ENCODE results near the gene UBXN2A.

Gene UBXN2A

GRCh38 chr2:23941644-23942043 lies 1.4 kb downstream of the UBXN2A start:
- Histone ChIP-seq H3K79me2 (ENCODE audit: insufficient read depth, low read length) (peaks cover 41% of the 10 kb centered on the region), H2AFZ (ENCODE audit: low read length) (no peak overlapping the region), H4K20me1 (ENCODE audit: insufficient read depth, low read length, poor library complexity, severe bottlenecking) (peaks cover 12% of the 10 kb centered on the region), H3K36me3 (ENCODE audit: insufficient read depth, low read length) (no peaks in the 10 kb centered on the region), H3K4me1 (ENCODE audit: insufficient read depth, low read length, poor library complexity, severe bottlenecking) (peaks cover 28% of the 10 kb centered on the region), H3K4me2 (ENCODE audit: low read depth, low read length, poor library complexity, severe bottlenecking) (peak overlapping the region; percentile 76), H3K4me3 (ENCODE audit: low read length, poor library complexity, severe bottlenecking) (peak overlapping the region; percentile 89), H3K9me3 (ENCODE audit: insufficient read depth, low read depth, low read length) (no peaks in the 10 kb centered on the region), H3K9ac (ENCODE audit: low read depth, low read length, poor library complexity, severe bottlenecking) (peak overlapping the region; percentile 90), H3K9me2 (replicated peaks; ENCODE audit: low read depth, low read length) (no peaks in the 10 kb centered on the region), H3K27me3 (ENCODE audit: insufficient read depth, low read length, poor library complexity, severe bottlenecking) (no peaks in the 10 kb centered on the region), H3F3A (ENCODE audit: low read depth) (no peaks in the 10 kb centered on the region)
- TF ChIP-seq CTCF (conservative IDR thresholded peaks at IDR 0.05; ENCODE audit: low read length) (no peak), EZH2phosphoT487 (IDR thresholded peaks at IDR 0.05; ENCODE audit: borderline replicate concordance) (no peak)

GRCh38 chr2:23943666-23944065 lies 3.4 kb downstream of the UBXN2A start:
- no peaks in the 10 kb centered on the region for H3K9me3 ChIP-seq (ENCODE audit: insufficient read depth, low read depth, low read length)
- peaks cover 12% of the 10 kb centered on the region for H4K20me1 ChIP-seq (ENCODE audit: insufficient read depth, low read length, poor library complexity, severe bottlenecking)
- TF ChIP-seq CTCF (conservative IDR thresholded peaks at IDR 0.05; ENCODE audit: low read length) (no peak), EZH2phosphoT487 (IDR thresholded peaks at IDR 0.05; ENCODE audit: borderline replicate concordance) (no peak)
- H3F3A ChIP-seq (ENCODE audit: low read depth): no peaks in the 10 kb centered on the region
- no peaks in the 10 kb centered on the region for H3K36me3 ChIP-seq (ENCODE audit: insufficient read depth, low read length)
- peaks cover 28% of the 10 kb centered on the region for H3K4me1 ChIP-seq (ENCODE audit: insufficient read depth, low read length, poor library complexity, severe bottlenecking)
- H3K9me2 ChIP-seq (replicated peaks; ENCODE audit: low read depth, low read length): no peaks in the 10 kb centered on the region
- no peaks in the 10 kb centered on the region for H3K27me3 ChIP-seq (ENCODE audit: insufficient read depth, low read length, poor library complexity, severe bottlenecking)
- no peak overlapping the region for H3K4me3 ChIP-seq (ENCODE audit: low read length, poor library complexity, severe bottlenecking)
- H3K4me2 ChIP-seq (ENCODE audit: low read depth, low read length, poor library complexity, severe bottlenecking): peak overlapping the region; percentile 44
- H3K9ac ChIP-seq (ENCODE audit: low read depth, low read length, poor library complexity, severe bottlenecking): no peak overlapping the region
- H3K79me2 ChIP-seq (ENCODE audit: insufficient read depth, low read length): peaks cover 50% of the 10 kb centered on the region
- no peak overlapping the region for H2AFZ ChIP-seq (ENCODE audit: low read length)

GRCh38 chr2:23944527-23944926 lies 4.3 kb downstream of the UBXN2A start:
- H2AFZ ChIP-seq (ENCODE audit: low read length): no peak overlapping the region
- H3K4me2 ChIP-seq (ENCODE audit: low read depth, low read length, poor library complexity, severe bottlenecking): peak overlapping the region; percentile 44
- H4K20me1 ChIP-seq (ENCODE audit: insufficient read depth, low read length, poor library complexity, severe bottlenecking): peaks cover 12% of the 10 kb centered on the region
- H3K4me3 ChIP-seq (ENCODE audit: low read length, poor library complexity, severe bottlenecking): no peak overlapping the region
- H3K27me3 ChIP-seq (ENCODE audit: insufficient read depth, low read length, poor library complexity, severe bottlenecking): no peaks in the 10 kb centered on the region
- no peaks in the 10 kb centered on the region for H3F3A ChIP-seq (ENCODE audit: low read depth)
- H3K9ac ChIP-seq (ENCODE audit: low read depth, low read length, poor library complexity, severe bottlenecking): no peak overlapping the region
- no peak for TF ChIP-seq CTCF (conservative IDR thresholded peaks at IDR 0.05; ENCODE audit: low read length)
- H3K4me1 ChIP-seq (ENCODE audit: insufficient read depth, low read length, poor library complexity, severe bottlenecking): peaks cover 23% of the 10 kb centered on the region
- H3K9me3 ChIP-seq (ENCODE audit: insufficient read depth, low read depth, low read length): no peaks in the 10 kb centered on the region
- H3K79me2 ChIP-seq (ENCODE audit: insufficient read depth, low read length): peaks cover 50% of the 10 kb centered on the region
- no peaks in the 10 kb centered on the region for H3K36me3 ChIP-seq (ENCODE audit: insufficient read depth, low read length)
- H3K9me2 ChIP-seq (replicated peaks; ENCODE audit: low read depth, low read length): no peaks in the 10 kb centered on the region
